T follicular helper cell (primary cell): Measurements from ENCODE around the gene C1QTNF4.

Experiments used
- DNase-seq: peaks from one replicate; pipeline ENCODE4 v3.0.0-alpha.2; 2020; ENCODE audit warnings: low read depth

C1QTNF4 gene

DNA sequence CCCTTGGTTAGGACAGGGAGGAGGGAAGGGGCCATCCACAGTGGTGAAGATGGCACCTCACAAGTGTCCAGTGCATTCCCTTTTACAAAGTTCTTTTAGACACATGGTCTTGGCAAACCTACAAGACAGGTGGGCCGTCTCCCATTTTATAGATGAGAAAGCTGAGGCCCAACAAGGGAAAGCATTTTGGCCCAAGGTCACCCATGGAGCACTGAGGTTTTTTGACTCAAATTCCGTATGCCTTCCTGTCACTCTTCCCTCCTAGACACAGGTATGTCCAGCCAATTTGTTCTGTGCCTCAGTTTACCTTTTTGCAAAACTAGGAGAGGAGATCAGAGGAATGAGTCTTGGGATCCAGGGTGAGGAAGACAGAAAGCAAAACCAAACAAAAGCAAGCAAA lies 1.2 kb downstream of the C1QTNF4 start:
- no peak for DNase-seq

DNA sequence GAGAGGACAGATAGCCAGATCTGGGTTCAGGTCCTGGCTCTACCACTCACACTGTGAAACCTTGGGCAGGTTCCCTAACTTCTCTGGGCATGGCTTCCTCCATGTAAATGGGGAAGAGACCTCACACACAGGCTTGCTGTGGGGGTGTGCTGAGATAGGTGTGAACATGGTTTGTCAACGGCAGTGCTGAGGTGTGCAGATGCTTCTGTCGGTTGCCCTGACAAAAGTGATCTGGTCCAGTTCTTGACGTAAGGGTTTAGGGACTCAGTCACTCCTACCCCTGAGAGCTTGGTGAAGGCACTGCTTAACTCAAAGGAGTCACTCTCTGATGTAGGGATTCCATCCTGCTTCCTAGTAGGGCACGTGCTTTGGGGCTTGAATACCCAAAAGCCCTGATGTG lies 2.0 kb downstream of the C1QTNF4 start:
- no peak for DNase-seq

DNA sequence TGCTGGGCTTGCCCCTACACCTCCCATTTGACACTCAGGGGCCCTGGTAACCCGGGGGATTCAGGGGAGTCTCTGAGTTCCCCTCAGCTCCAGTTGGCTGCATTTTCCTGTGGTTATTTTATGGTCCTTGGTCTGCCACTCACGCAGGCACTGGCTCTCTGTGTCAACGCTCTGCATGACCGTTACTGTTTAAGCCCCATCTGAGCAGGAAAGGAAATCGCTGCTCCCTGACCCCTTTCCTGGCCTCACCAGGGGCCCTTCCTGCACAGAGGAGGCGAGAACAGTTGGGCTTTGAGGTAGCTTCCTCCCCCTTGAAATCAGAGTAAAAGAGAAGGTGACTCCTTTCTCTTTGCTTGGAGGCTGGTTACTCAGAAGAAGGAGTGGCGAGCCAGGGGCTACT lies 2.4 kb downstream of the C1QTNF4 start:
- DNase-seq: no peak

DNA sequence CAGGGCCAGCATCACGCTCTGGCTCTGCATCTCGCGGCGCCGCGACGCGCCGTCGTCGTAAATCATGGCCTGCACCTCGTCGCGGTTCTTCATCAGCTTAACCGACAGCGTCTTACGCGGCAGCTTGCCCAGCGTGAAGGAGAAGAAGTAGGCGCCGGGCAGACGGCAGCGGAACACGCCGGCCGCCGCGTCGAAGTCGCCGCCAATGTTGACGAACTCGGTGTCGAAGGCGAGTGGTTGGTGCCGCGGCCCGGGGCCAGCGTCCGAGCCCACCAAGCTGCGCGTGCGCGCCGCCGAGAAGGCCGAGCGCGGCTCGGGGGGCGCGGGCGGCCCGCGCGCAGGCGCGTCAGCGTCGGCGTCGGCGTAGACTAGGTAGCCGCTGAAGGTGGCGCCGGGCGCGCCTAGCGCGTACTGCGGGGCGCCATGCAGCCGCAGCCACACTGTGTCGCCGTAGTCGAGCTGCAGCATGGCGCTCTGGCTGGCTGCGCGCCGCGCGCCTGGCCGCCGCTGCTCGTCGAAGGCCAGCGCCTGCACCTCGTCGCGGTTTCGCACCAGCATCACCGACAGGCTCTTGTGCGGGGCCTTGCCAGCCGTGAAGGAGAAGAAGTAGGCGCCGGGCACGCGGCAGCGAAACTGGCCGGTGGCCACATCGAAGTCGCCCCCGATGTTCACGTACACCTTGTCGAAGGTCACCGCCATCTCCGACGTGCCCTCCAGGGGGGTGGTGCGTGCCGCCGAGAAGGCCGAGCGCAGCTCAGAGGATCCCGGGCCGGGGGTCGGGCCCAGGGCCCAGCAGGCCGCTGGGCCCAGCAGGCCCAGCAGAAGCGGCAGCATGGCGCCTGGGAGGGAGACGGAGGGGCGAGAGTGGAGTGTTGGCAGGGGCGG lies 4.0 kb downstream of the C1QTNF4 start:
- DNase-seq: no peak

DNA sequence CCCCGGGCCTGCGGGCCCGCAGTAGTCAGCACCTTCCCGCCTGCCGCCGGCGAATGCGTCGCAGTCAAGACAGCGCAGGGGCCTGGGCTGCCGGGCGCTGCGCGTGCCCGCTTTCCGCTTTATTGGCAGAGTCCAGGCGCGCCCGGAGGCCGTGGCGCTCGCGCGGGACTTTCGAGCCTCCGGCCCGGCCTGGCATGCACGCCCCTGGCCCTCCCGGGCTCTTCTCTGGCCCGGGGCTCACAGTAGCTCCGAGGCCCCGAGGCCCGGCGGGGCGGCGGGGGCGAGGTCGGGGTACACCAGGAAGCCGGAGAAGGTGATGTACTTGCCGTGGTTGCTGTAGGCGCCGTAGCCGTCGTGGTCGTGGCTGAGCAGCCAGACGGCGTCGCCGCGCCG lies 4.6 kb downstream of the C1QTNF4 start:
- DNase-seq: no peak

DNA sequence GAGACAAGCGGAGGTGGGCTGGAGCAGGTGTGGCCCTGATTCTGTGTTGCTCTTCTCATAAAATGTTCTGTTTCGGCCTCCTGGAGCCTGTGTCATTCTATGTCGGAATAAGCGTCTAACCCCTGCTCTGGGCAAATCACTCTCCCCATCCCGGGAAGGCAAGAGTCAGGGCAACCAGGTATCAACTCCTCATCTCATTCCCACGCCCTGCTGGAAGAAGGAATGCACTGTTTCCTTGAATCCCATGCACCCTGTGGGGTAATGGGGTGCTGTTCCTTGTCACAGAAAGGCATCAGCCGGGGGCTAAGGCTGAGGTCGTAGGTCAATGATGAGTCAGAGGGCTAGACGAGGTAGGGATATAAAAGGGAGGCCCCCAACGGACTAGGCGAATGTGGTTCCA lies 5.1 kb downstream of the C1QTNF4 start:
- DNase-seq: no peak

DNA sequence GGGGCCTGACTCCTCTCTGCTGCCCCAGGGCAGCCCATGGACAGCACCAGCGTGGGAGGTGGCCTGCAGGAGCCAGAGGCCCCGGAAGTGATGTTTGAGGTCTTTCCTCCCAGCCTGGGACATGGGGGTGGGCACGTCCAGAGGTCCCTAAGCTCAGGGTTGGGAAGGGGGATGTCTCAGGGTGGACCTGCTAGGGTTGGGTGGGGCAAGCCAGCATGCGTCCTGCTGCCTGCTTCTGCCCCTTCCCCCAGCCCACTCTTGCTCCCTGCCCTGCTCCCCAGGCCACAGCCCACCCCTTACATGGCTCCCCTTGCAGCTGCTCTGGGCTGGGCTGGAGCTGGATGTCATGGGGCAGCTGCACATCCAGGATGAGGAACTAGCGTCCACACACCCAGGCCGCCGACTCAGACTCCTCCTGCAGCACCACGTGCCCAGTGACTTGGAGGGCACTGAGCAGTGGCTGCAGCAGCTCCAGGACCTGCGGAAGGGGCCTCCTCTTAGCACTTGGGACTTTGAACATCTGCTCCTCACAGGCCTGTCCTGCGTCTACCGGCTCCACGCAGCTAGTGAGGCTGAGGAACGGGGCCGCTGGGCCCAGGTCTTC lies 6.4 kb downstream of the C1QTNF4 start:
- DNase-seq: no peak

DNA sequence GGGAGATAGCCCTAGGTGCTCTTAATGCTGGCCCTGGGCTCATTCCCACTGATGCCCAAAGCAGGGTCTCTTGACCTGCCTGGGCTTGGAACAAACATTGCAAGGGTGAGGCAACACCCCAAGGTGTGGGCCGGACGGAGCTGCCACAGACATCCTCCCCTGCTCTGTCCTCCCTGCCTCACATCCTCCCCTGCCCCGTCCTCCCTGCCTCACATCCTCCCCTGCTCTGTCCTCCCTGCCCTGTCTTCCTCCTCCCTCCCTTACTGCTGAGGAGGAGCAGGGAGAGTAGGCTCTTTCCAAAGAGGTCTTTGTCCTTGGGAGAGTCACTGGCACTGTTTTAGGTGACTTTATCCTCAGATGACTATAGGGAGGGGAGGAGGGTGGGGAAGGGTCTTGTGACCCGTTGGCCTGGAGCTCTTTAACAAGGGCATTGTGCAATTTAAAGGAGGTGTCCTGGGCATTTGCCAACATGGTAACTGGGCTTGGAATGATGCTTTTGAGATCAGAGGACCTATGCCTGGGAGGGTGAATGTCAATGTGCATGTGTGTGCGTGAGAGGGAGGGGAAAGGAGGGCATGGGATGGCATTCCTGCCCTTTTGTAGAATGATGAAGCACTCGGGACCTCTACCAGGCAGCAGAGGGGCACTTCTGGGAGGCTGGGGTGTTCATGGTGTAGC lies 7.0 kb downstream of the C1QTNF4 start:
- DNase-seq: no peak

DNA sequence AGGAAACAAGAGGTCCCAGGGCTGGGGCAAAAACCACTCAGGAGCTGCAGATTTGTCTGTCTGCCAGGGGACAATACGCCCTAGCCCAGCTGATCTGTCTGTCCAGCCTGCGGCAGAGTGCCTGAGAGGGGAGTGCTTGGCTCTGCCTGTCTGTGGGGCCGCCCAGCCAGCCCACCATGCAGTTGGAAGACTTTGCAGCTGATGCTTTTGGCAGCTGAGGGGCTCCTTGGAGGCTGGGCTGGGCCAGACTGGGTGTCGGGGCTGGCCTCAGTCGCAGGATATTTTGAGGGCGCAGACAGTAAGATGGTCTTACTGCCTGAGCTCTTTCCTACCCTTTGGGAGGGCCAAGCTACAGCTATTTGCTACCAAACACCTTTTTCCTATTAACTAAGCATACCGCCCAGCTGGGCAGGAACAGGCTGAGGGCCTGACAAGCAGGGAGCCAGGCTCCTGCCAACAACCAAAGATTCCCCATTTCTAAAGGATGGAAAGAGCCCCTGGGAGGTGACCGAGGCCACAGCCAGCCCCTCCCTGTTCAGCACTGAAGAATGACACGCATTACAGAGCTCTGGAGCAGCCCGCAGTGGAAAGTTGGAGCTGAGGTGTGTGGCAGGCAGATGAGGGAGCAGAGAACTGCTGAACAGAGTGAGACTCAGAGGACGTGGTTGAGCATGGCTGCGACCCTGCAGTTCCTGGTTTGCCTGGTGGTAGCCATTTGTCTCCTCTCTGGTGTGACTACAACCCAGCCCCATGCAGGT lies 7.9 kb downstream of the C1QTNF4 start, which contains the start of gene FAM180B:
Gene FAM180B (plus strand): TSS at position 581 of the 758 bp plus-strand sequence. CDS start 91 bp downstream, at position 672.
- no peak for DNase-seq

DNA sequence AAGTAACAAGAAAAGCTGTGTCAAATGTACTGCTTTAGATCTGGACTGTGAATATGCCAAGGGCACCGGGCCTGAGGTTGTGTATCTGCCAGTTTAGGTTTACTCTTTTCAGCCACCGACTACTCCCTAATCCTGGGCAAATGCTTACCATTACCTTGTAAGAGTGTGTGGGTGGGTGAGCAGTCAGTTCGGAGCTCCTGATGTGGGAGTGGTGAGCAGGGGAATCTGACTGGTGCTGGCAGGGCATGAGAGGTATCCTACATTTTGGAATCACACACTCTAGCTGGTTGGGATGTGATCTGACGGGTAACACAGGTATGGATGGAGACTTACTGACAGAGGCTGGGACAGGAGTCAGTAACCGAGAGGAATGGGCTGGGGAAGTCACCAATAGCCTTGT lies 10.4 kb downstream of the C1QTNF4 start:
- no peak for DNase-seq

DNA sequence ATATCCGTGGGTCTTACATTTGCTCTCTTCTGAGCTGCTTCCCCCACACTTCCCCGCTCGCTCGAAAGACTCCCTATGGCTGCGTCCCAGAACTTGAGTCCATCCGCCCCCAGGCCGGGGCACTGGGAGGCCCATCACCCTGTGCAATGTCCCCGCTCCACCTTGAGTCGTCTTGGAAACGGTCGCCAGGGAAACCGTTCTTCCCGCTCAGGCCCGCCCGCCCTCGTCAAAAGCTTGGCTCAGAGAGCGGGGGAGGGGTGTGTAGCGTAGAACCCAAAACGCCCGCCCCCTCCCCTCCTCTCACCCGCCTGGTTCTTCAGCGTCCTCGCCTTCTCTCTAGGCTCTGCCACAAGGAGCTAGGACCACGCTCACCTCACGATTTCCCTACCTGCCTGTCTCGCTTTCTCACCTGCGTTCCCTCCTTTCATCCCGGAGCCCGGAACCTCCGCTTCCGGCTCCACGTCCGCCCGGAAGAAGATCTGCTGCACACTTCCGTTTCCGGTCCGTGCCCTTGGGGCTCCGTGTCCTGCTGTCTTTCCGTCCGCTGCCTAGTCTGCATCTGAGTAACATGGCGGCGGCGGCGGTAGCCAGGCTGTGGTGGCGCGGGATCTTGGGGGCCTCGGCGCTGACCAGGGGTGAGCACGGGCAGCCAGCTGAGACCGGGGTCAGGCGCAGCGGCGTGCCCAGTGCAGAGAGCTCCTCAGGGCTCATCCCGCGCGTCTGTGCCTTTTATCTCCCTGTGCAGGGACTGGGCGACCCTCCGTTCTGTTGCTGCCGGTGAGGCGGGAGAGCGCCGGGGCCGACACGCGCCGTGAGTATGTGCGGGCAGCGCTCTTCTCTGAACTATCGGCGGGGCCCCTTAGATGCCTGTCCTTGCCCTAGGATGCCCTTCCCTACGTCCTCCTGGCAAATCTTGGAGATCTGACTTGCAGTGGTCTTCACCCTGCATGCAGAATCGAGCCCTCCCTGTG lies 15.4 kb downstream of the C1QTNF4 start, which contains the start of the genes KBTBD4 and NDUFS3:
Gene KBTBD4 (minus strand): TSS at position 447 of the 971 bp plus-strand sequence. CDS start 19 bp downstream, at position 428.
Gene NDUFS3 (plus strand): TSS at position 551 of the 971 bp plus-strand sequence. CDS start 18 bp downstream, at position 569.
- peak; percentile 84 for DNase-seq

DNA sequence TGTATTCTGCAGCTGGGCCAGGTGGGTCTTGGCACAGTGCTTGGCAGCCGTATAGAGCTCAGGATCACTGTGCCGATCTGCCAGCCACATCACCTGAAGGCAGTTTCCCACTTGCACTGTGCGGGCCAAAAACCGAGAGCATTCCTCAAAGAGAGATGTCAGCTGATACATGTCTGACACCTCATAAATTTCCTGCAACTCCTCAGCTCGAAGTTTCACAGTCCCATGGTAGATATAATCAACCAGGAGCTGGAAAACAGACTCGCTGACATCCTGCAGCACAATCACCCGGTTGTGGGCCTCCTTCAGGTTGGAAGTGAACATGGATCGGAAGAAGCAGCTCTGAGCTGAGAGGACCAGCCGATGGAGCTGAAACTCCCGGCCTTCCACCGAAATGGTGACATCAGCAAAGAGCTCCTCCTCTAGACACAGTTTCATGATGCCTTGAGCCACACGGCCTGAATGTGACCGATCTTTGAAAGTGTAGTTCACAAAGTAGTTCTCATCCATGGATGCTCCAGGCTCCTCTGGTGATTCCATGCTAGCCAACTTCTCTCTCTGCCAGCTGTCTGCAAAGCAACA lies 16.7 kb downstream of the C1QTNF4 start:
- no peak for DNase-seq

DNA sequence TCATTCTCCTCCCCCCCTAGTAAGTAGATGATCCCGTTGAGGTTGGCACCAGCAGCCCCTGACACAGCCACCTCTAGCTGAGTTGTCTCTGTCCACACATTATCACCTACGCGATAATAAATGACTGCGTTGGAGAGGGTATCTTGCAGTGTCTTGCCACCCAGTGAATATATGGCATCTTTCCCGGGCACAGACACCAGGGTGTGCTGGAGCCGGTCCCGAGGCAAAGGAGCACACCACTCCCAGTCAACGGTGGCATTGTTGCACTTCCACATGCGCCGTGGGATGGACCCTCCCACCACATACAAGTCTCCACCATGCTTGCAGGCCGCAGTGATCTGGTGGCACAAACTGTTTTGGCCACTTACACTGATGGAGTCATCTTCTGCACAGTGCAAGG lies 20.9 kb downstream of the C1QTNF4 start:
- DNase-seq: no peak

DNA sequence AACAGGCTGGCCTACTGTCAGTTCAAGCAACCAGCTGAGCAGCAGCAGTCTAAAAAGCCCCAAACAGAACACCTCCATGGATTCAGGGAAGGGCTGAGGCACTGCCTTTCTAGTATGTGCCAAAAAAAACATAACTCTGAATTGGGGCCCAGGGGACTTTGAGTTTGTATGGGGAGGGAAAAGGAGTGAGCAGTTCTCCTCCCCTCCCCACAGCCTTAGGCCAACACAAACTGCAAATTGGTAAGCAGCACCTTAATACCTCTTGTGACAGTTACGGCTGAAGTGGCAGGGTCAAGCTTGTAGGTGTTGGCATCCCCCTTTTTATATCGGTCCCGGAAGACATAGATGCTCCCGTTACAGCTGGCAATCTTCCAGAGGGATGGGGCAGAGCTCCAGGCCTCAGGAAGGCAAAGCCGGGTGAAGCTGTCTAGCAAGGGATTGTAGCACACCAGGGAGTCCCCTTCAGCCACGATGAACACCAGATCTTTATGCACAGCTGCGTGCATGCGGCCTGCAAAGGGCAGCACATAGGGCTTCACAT lies 21.4 kb downstream of the C1QTNF4 start:
- DNase-seq: no peak

DNA sequence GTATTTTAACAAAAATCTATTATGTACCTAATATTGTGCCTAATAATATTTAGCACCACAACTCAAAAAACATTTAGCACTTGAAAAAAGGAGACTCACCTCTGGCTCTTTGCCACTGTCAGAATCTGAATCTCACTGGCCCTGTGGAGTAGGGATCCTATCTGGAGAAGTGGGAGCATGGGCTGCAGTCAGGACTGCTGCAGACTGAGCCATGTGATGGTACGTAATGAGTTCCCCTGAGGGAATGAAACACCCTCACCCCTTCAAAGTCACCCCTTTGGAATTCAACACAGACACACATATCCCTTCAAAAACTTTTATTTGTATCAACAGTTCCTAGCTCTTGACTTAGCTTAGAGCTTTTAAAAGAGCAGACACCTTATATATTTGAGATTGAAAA lies 22.3 kb downstream of the C1QTNF4 start:
- DNase-seq: no peak

DNA sequence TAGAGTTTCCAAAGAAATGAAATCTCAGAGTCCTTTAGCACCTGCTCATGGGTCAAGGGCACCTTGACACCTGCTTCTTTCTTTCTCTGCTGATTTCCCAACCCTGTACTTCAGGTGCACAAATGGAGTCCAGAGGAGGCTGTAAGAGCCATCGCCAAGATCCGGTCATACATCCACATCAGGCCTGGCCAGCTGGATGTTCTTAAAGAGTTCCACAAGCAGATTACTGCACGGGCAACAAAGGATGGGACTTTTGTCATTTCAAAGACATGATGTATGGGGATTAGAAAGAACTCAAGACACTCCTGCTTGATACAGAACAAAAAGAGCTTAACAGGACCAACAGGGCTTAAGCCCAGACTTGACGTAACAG lies 22.9 kb downstream of the C1QTNF4 start:
- DNase-seq: no peak

DNA sequence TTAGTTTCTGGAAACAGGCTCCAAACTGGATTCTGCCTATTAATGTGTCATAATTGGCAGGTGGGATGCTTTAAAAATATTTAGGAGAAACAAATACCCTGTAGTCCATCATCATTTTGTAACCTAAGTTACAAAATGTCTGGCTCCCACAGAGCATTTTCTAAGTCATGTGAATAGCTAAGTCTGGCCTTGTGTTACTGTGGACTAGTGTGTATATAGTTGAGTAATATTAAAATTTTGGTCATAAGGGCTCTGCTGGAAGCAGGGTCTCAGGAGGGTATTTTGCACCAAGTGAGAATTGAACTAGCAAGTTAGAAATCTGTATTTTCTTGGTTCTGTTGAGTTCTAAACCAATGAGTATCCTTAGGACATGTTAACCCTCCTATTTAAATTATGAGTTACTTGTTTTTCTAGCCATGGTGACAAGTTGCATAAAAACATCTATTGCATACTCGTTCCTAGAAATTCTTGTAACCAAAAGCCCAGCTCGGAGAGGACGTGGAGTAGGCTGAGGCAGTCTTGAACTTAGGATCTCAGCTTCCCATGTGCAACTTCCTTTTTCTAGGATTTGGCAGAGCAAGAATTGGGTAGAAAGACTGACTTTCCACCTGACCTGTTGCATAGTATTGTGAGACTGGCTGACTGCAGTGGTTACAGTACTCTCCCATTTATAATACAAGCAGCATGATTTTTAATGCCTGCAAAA lies 23.4 kb downstream of the C1QTNF4 start:
- no peak for DNase-seq

DNA sequence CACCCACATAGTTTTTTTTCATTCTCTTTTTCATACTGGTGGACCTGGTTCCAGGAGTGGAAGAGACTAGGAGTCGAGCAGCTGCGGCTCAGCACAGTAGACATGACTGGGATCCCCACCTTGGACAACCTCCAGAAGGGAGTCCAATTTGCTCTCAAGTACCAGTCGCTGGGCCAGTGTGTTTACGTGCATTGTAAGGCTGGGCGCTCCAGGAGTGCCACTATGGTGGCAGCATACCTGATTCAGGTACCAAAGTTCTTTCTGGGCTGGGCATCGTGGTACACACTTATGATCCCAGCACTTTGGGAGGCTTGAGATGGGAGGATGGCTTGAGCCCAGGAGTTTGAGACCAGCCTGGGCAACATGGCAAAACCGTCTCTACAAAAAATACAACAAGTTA lies 24.6 kb downstream of the C1QTNF4 start:
- no peak for DNase-seq

DNA sequence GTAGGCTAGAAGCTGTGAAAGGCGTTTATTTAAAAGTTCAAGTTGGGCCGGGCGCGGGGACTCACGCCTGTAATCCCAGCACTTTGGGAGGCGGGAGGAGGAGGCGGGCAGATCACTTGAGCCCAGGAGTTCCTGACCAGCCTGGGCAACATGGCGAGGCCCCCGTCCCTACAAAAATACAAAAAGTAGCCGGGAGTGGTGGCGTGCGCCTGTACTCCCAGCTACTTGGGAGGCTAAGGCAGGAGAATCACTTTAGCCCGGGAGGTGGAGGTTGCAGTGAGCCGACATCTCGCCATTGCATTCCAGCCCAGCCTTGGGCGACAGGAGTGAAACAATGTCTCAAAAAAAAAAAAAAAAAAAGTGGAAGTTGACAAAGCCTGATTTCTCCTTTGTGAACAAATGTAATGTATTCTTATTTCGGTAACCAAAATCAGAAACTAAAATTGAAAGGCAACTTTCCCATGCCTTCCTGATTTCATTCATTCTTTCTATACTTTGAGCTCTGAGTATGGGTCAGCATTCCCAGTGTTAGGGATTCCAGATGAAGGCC lies 28.0 kb downstream of the C1QTNF4 start:
- DNase-seq: no peak
